SK-N-SH (cell line): ENCODE measurements around the gene BCAN. TPM values are rescaled to one million over a fixed set of nuclear protein-coding genes. Genes with fewer than 3 reads are reported as not detected.

ENCODE experiments used
- CTCF ChIA-PET: fragments of 300-600, 350-600 bp; formaldehyde crosslinking; extraction: SDS; loops from one replicate; lab custom pipeline; 2021; lab: Yijun Ruan, JAX
- POLR2A ChIA-PET: fragments of 350-600 bp; sonication (Branson Sonifier 250); formaldehyde crosslinking; extraction: SDS; loops from one replicate; lab custom pipeline; 2020; ENCODE audit warnings: antibody characterized with exemption, inconsistent platforms; lab: Yijun Ruan, JAX
- DNase-seq: peaks from one replicate; pipeline ENCODE4 v3.0.0; 2012
- H2AFZ ChIP-seq: fragments of 200-600 bp; sonication (generic); 2 replicates; pipeline ENCODE4 v1.8.1; 2016; ENCODE audit warnings: antibody characterized with exemption, mild to moderate bottlenecking, low read depth
- H3F3A ChIP-seq: fragments of 200-600 bp; sonication (generic); replicated peaks from 2 replicates; pipeline ENCODE3; 2016; ENCODE audit warnings: antibody characterized with exemption, mild to moderate bottlenecking; ENCODE audit not compliant: insufficient read depth
- H3K27ac ChIP-seq, 2 experiments: fragments of 200-500 bp in 1 of 2; fragments of 200-600 bp in 1 of 2; sonication (Bioruptor generic) in 1 of 2; sonication (generic), shearing (Covaris generic) in 1 of 2; 2 replicates each; pipeline versions ENCODE4 v1.5.1 to v1.6.1; 2014 to 2016; ENCODE audit warnings: low read depth in 2 of 2, inconsistent platforms in 1 of 2, low read length in 1 of 2, mild to moderate bottlenecking in 1 of 2, mixed read lengths in 1 of 2
- H3K27me3 ChIP-seq: fragments of 200-600 bp; sonication (generic), shearing (Covaris generic); 2 replicates; pipeline ENCODE4 v1.6.1; 2016; ENCODE audit warnings: mixed run types; ENCODE audit not compliant: insufficient read depth
- H3K36me3 ChIP-seq, 2 experiments: fragments of 200-500 bp in 1 of 2; fragments of 200-600 bp in 1 of 2; sonication (Bioruptor generic) in 1 of 2; sonication (generic) in 1 of 2; replicated peaks in 1 of 2; 2 replicates each; pipeline versions ENCODE3 to v1.5.1; 2014 to 2016; ENCODE audit warnings: low read length in 1 of 2, mild to moderate bottlenecking in 1 of 2; ENCODE audit not compliant: insufficient read depth in 2 of 2, control insufficient read depth in 1 of 2
- H3K4me1 ChIP-seq, 2 experiments: fragments of 200-500 bp in 1 of 2; fragments of 200-600 bp in 1 of 2; sonication (Bioruptor generic) in 1 of 2; sonication (generic), shearing (Covaris generic) in 1 of 2; 2 replicates each; pipeline versions ENCODE4 v1.5.1 to v1.6.1; 2014 to 2016; ENCODE audit warnings: low read depth in 1 of 2, low read length in 1 of 2, mixed run types in 1 of 2; ENCODE audit not compliant: insufficient read depth in 2 of 2, control insufficient read depth in 1 of 2
- H3K4me2 ChIP-seq: fragments of 200-600 bp; sonication (generic), shearing (Covaris generic); 2 replicates; pipeline ENCODE4 v1.6.1; 2017; ENCODE audit warnings: mixed run types
- H3K4me3 ChIP-seq, 2 experiments: fragments of 200-500 bp in 1 of 2; fragments of 200-600 bp in 1 of 2; sonication (Bioruptor generic) in 1 of 2; sonication (generic), shearing (Covaris generic) in 1 of 2; 2 replicates each; pipeline versions ENCODE4 v1.5.1 to v1.8.1; 2014 to 2016; ENCODE audit warnings: low read depth in 2 of 2, inconsistent platforms in 1 of 2, low read length in 1 of 2, mild to moderate bottlenecking in 1 of 2, mixed read lengths in 1 of 2, moderate library complexity in 1 of 2
- H3K79me2 ChIP-seq: fragments of 200-600 bp; sonication (generic); 2 replicates; pipeline ENCODE4 v1.8.1; 2017; ENCODE audit warnings: mild to moderate bottlenecking; ENCODE audit not compliant: insufficient read depth
- H3K9ac ChIP-seq: fragments of 200-600 bp; sonication (generic); 2 replicates; pipeline ENCODE4 v1.6.1; 2017; ENCODE audit warnings: mixed run types
- H3K9me2 ChIP-seq: fragments of 200-600 bp; sonication (generic); 2 replicates; pipeline ENCODE4 v1.6.1; 2017; ENCODE audit warnings: mixed run types
- H3K9me3 ChIP-seq: fragments of 200-600 bp; sonication (generic); 2 replicates; pipeline ENCODE4 v1.6.1; 2017; ENCODE audit warnings: mixed run types, mild to moderate bottlenecking, moderate library complexity
- H4K20me1 ChIP-seq: fragments of 200-600 bp; sonication (generic); 2 replicates; pipeline ENCODE4 v1.6.1; 2017; ENCODE audit warnings: mild to moderate bottlenecking, mixed run types; ENCODE audit not compliant: insufficient read depth
- EZH2phosphoT487 ChIP-seq: fragments of 200-600 bp; sonication (generic); IDR thresholded peaks from 2 replicates; pipeline ENCODE4 v1.6.1; 2017; ENCODE audit warnings: low read depth, mixed run types, mild to moderate bottlenecking, antibody characterized with exemption, moderate library complexity, borderline replicate concordance
- FOXM1 ChIP-seq: IDR thresholded peaks from 2 replicates; pipeline ENCODE4 v1.4.0; 2012; ENCODE audit warnings: low read depth, mild to moderate bottlenecking
- GABPA ChIP-seq: IDR thresholded peaks from 2 replicates; pipeline ENCODE4 v1.4.0; 2012; ENCODE audit warnings: low read depth, mild to moderate bottlenecking
- GATA2 ChIP-seq: sonication (generic); formaldehyde crosslinking; IDR thresholded peaks from 2 replicates; pipeline ENCODE4 v1.5.0; 2020; ENCODE audit warnings: mild to moderate bottlenecking, missing genetic modification reagents
- JUND ChIP-seq: IDR thresholded peaks from 2 replicates; pipeline ENCODE4 v1.4.0; 2012
- MEF2A ChIP-seq: IDR thresholded peaks from 2 replicates; pipeline ENCODE4 v1.4.0; 2012; ENCODE audit warnings: low read depth, borderline replicate concordance
- MXI1 ChIP-seq: IDR thresholded peaks from 2 replicates; pipeline ENCODE4 v1.6.1; 2012; ENCODE audit warnings: mild to moderate bottlenecking, low read depth, low read length, improper control_type of control experiment
- NFIC ChIP-seq: IDR thresholded peaks from 2 replicates; pipeline ENCODE4 v1.4.0; 2012; ENCODE audit warnings: borderline replicate concordance
- NRF1 ChIP-seq: IDR thresholded peaks from 2 replicates; pipeline ENCODE4 v1.6.1; 2012; ENCODE audit warnings: low read depth, mild to moderate bottlenecking, low read length
- RCOR1 ChIP-seq: fragments of 150-350 bp; IDR thresholded peaks from 2 replicates; pipeline ENCODE4 v1.6.1; 2017; ENCODE audit warnings: antibody characterized with exemption, low read length
- RFX5 ChIP-seq: IDR thresholded peaks from 2 replicates; pipeline ENCODE4 v1.6.1; 2012; ENCODE audit warnings: mild to moderate bottlenecking, improper control_type of control experiment, low read length
- RXRA ChIP-seq: IDR thresholded peaks from 2 replicates; pipeline ENCODE4 v1.4.0; 2012; ENCODE audit warnings: low read depth, mild to moderate bottlenecking, borderline replicate concordance
- SMC3 ChIP-seq: IDR thresholded peaks from 2 replicates; pipeline ENCODE4 v1.6.1; 2012; ENCODE audit warnings: low read depth, low read length, improper control_type of control experiment
- TAF1 ChIP-seq: IDR thresholded peaks from 2 replicates; pipeline ENCODE4 v1.6.1; 2012; ENCODE audit warnings: low read depth, mild to moderate bottlenecking, low read length, moderate library complexity, borderline replicate concordance
- TCF12 ChIP-seq: IDR thresholded peaks from 2 replicates; pipeline ENCODE4 v1.4.0; 2012
- TEAD4 ChIP-seq: IDR thresholded peaks from 2 replicates; pipeline ENCODE4 v1.4.0; 2012; ENCODE audit warnings: mild to moderate bottlenecking, borderline replicate concordance; ENCODE audit not compliant: insufficient read depth
- WGBS: methylation state at CpG from one replicate; pipeline ENCODE4 v1.1.6; 2017; ENCODE audit warnings: low lambda C conversion rate; 5-methylcytosine and 5-hydroxymethylcytosine counted together
- polyA plus RNA-seq, 3 experiments: library from polyadenylated mRNA; depleted of rRNA; stranded (reverse); fragments of >200 nt; gene quantifications; 2 replicates each; pipeline ENCODE4 v1.2.3, GENCODE V29; 2012
- TF ChIP-seq, protein P1 (sequence below): fragments of 150-350 bp; IDR thresholded peaks from 2 replicates; pipeline ENCODE4 v1.6.1; 2017; ENCODE audit warnings: antibody characterized with exemption, low read length, low read depth, borderline replicate concordance
- TF ChIP-seq, protein P2 (sequence below): IDR thresholded peaks from 2 replicates; pipeline ENCODE4; 2012
- TF ChIP-seq, protein P3 (sequence below): IDR thresholded peaks from 2 replicates; pipeline ENCODE4 v1.4.0; 2012; ENCODE audit warnings: low read depth, borderline replicate concordance
- TF ChIP-seq, protein P4 (sequence below): IDR thresholded peaks from 2 replicates; pipeline ENCODE4 v1.4.0; 2012; ENCODE audit warnings: low read depth

BCAN gene
- polyA plus RNA-seq, 1 of the 3 experiments (the other 2 are of a cell fraction): 0.25 TPM

DNA sequence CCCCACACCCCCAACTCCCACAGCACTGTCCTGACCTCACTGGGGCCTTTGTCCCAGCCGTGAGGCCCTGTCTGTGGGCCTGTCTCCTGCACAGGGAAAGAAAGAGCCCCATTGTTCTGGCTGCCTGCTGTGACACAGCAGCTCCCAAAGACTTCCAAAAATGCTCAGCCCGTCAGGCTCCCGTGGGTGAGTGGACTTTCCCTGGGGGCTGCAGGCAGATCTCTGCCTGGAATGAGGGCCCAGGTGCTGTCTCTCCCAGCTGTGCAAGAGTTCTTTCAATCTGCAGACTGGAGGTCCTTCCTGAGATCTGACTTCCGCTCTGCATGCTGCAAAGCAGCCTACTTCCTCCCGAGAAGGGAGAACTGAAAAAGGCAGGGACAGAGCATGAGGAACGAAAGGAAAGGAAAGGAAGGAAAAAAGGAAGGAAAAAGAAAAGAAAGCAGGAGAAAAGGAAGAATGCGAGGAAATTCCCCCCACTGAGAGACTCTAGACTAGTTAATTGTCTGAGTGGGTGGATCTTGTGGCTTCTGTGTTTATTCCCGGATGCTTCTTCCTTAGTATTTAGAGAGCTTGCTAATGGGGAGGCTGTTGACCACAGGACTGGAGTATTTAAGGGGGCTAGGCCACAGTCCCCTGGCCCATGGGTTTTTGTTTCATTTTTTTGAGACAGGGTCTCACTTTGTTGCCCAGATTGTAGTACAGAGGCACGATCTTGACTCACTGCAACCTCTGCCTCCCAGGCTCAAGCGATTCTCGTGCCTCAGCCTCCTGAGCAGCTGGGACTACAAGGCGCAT lies 20.3 kb downstream of the BCAN start:
- H3K27ac ChIP-seq: peak overlapping the region; percentile 72 to 87
- peak overlapping the region; percentile 58 for H3K9ac ChIP-seq
- no peaks in the 10 kb centered on the region for H3K9me3 ChIP-seq
- CTCF ChIA-PET: interaction anchor here (1.3 to 13.1 kb wide), 5 partner anchors 20 to 217 kb away, joined by 4 to 682 read pairs (median 252); partner anchors contain the start of genes BCAN, HAPLN2, ISG20L2 and METTL25B
- POLR2A ChIA-PET: interaction anchor here (1.2 to 3.6 kb wide), 2 partner anchors 14 to 27 kb away, joined by 4 to 36 read pairs; partner anchors contain the start of gene NES
- no peaks in the 10 kb centered on the region for H3K36me3 ChIP-seq
- peaks cover 21% of the 10 kb centered on the region for H3F3A ChIP-seq
- TF ChIP-seq JUND: no peak
- no peak for TF ChIP-seq GATA2 (CRISPR knock-in tag)
- TF ChIP-seq, protein P1, sequence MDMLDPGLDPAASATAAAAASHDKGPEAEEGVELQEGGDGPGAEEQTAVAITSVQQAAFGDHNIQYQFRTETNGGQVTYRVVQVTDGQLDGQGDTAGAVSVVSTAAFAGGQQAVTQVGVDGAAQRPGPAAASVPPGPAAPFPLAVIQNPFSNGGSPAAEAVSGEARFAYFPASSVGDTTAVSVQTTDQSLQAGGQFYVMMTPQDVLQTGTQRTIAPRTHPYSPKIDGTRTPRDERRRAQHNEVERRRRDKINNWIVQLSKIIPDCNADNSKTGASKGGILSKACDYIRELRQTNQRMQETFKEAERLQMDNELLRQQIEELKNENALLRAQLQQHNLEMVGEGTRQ: no peak
- no peak for TF ChIP-seq EZH2phosphoT487
- no peak for TF ChIP-seq TCF12
- TF ChIP-seq NFIC: no peak
- no peak for TF ChIP-seq NRF1
- TF ChIP-seq, all 33 proteins: peak for 0
- no peak for DNase-seq
- no peaks in the 10 kb centered on the region for H3K9me2 ChIP-seq
- no peaks in the 10 kb centered on the region for H3K79me2 ChIP-seq
- no peak overlapping the region for H3K4me3 ChIP-seq
- peak overlapping the region; percentile 30; the same call in 1 of the 2 replicates for H2AFZ ChIP-seq
- peak overlapping the region; percentile 82 for H3K4me2 ChIP-seq
- 67% methylated on average over 11 of the region's 12 CpGs for WGBS
- H3K27me3 ChIP-seq: no peaks in the 10 kb centered on the region
- H4K20me1 ChIP-seq: no peaks in the 10 kb centered on the region
- H3K4me1 ChIP-seq: peaks cover 34 to 48% of the 10 kb centered on the region in 2 experiments; a peak in 3 of 4 replicates

DNA sequence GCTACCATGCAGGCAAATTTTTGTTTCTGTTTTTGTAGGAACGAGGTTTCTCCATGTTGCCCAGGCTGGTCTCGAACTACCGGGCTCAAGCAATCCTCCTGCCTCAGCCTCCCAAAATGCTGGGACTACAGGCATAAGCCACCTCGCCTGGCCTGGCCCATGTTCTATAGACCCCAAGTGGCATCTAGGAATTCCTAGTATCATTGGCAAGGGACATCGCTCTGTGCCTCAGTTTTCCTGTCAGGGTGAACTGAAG lies 20.8 kb downstream of the BCAN start:
- ChIA-PET CTCF (interaction anchor here (0.6 to 13.1 kb wide), 5 partner anchors 20 to 64 kb away, joined by 3 to 682 read pairs (median 252); partner anchors contain the start of genes BCAN, HAPLN2, ISG20L2 and METTL25B), POLR2A (interaction anchor here (3.6 kb wide), 1 partner anchor 14 kb away, joined by 36 read pairs; the partner anchor contains the start of gene NES)
- peak overlapping the region in 1 of 2 experiments; percentile 87; a peak in 1 of 4 replicates for H3K27ac ChIP-seq
- no peaks in the 10 kb centered on the region for H4K20me1 ChIP-seq
- no peaks in the 10 kb centered on the region for H3K79me2 ChIP-seq
- no peak overlapping the region for H3K4me2 ChIP-seq
- 98% methylated on average over 5 of the region's 5 CpGs for WGBS
- H3K9me3 ChIP-seq: no peaks in the 10 kb centered on the region
- peaks cover 36 to 48% of the 10 kb centered on the region in 2 experiments; a peak in 3 of 4 replicates for H3K4me1 ChIP-seq
- peaks cover 21% of the 10 kb centered on the region for H3F3A ChIP-seq
- no peaks in the 10 kb centered on the region for H3K27me3 ChIP-seq
- no peak for DNase-seq
- H3K36me3 ChIP-seq: no peaks in the 10 kb centered on the region
- H2AFZ ChIP-seq: no peak overlapping the region; the same call in 1 of the 2 replicates
- TF ChIP-seq, protein P1: no peak
- TF ChIP-seq MXI1: no peak
- no peak for TF ChIP-seq MEF2A
- TF ChIP-seq JUND: no peak
- no peak for TF ChIP-seq GABPA
- no peak for TF ChIP-seq EZH2phosphoT487
- TF ChIP-seq, protein P2, sequence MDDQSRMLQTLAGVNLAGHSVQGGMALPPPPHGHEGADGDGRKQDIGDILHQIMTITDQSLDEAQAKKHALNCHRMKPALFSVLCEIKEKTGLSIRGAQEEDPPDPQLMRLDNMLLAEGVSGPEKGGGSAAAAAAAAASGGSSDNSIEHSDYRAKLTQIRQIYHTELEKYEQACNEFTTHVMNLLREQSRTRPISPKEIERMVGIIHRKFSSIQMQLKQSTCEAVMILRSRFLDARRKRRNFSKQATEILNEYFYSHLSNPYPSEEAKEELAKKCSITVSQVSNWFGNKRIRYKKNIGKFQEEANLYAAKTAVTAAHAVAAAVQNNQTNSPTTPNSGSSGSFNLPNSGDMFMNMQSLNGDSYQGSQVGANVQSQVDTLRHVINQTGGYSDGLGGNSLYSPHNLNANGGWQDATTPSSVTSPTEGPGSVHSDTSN: no peak
- TF ChIP-seq RFX5: no peak
- TF ChIP-seq FOXM1: no peak
- TF ChIP-seq NRF1: no peak
- TF ChIP-seq, protein P3, sequence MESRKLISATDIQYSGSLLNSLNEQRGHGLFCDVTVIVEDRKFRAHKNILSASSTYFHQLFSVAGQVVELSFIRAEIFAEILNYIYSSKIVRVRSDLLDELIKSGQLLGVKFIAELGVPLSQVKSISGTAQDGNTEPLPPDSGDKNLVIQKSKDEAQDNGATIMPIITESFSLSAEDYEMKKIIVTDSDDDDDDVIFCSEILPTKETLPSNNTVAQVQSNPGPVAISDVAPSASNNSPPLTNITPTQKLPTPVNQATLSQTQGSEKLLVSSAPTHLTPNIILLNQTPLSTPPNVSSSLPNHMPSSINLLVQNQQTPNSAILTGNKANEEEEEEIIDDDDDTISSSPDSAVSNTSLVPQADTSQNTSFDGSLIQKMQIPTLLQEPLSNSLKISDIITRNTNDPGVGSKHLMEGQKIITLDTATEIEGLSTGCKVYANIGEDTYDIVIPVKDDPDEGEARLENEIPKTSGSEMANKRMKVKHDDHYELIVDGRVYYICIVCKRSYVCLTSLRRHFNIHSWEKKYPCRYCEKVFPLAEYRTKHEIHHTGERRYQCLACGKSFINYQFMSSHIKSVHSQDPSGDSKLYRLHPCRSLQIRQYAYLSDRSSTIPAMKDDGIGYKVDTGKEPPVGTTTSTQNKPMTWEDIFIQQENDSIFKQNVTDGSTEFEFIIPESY: no peak
- TF ChIP-seq SMC3: no peak
- no peak for TF ChIP-seq NFIC
- TF ChIP-seq, protein P4, sequence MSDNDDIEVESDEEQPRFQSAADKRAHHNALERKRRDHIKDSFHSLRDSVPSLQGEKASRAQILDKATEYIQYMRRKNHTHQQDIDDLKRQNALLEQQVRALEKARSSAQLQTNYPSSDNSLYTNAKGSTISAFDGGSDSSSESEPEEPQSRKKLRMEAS: no peak
- no peak for TF ChIP-seq TEAD4
- no peak for TF ChIP-seq RXRA
- no peak for TF ChIP-seq TAF1
- TF ChIP-seq RCOR1: no peak
- TF ChIP-seq, all 33 proteins: peak for 0
- Histone ChIP-seq H3K4me3 (no peak overlapping the region), H3K9me2 (no peaks in the 10 kb centered on the region), H3K9ac (no peak overlapping the region)
